ENCODE data around the gene NOSTRIN. TPM values are rescaled to one million over a fixed set of nuclear protein-coding genes. Genes with fewer than 3 reads are reported as not detected.

NOSTRIN gene
- total RNA-seq, 1 experiment from 2014 or later, result 3.1 TPM

Other genes starting within 250 kb of the NOSTRIN start
- gene SPC25, start 87.8 kb downstream of the NOSTRIN start, total RNA-seq (2021; ENCODE audit: unreplicated experiment), result 29.8 TPM
- gene G6PC2, start 98.7 kb downstream of the NOSTRIN start, total RNA-seq (2021; ENCODE audit: unreplicated experiment), result not detected
- gene ABCB11, start 228.7 kb downstream of the NOSTRIN start, total RNA-seq (2021; ENCODE audit: unreplicated experiment), result 0.12 TPM

All from HCT116 (cell line).